ENCODE data around the gene RAB21. TPM values are rescaled to one million over a fixed set of nuclear protein-coding genes. Genes with fewer than 3 reads are reported as not detected.
"Not testable (repeated sequence)": the region's sequence is repeated elsewhere in the genome, so short reads cannot be mapped to it uniquely, and the experiment has no call there.

RAB21 gene
- total RNA-seq, 2 donors from 2014 or later = 60.1 to 104 TPM

GRCh38 chr12:71737197-71737596, 17.5 kb upstream of the RAB21 start:
- no peak overlapping the region for H3K4me3 Mint-ChIP-seq
- no peak overlapping the region for H3K27ac Mint-ChIP-seq
- no peaks in the 10 kb centered on the region for H3K27me3 Mint-ChIP-seq
- no peaks in the 10 kb centered on the region for H3K4me1 Mint-ChIP-seq
- no peaks in the 10 kb centered on the region for H3K9me3 Mint-ChIP-seq
- no peaks in the 10 kb centered on the region for H3K36me3 Mint-ChIP-seq (ENCODE audit: low read depth)
- ATAC-seq (replicated peaks) = no peak

GRCh38 chr12:71742998-71743397, 11.7 kb upstream of the RAB21 start:
- no peak for ATAC-seq (replicated peaks)
- Mint-ChIP-seq H3K4me1 (no peaks in the 10 kb centered on the region), H3K4me3 (no peak overlapping the region), H3K27me3 (no peaks in the 10 kb centered on the region), H3K36me3 (ENCODE audit: low read depth) (no peaks in the 10 kb centered on the region), H3K9me3 (no peaks in the 10 kb centered on the region), H3K27ac (no peak overlapping the region)

- no peak overlapping the region for H3K27ac Mint-ChIP-seq
- no peaks in the 10 kb centered on the region for H3K36me3 Mint-ChIP-seq (ENCODE audit: low read depth)
- no peaks in the 10 kb centered on the region for H3K4me1 Mint-ChIP-seq
- no peak for ATAC-seq (replicated peaks)
- H3K4me3 Mint-ChIP-seq = no peak overlapping the region
- H3K9me3 Mint-ChIP-seq = no peaks in the 10 kb centered on the region
- H3K27me3 Mint-ChIP-seq = peaks cover 4% of the 10 kb centered on the region
Observed at GRCh38 chr12:71744522-71745300, 10.0 kb upstream of the RAB21 start.

- H3K4me3 Mint-ChIP-seq = no peak overlapping the region
- H3K9me3 Mint-ChIP-seq = no peaks in the 10 kb centered on the region
- H3K27ac Mint-ChIP-seq = no peak overlapping the region
- H3K36me3 Mint-ChIP-seq (ENCODE audit: low read depth) = no peaks in the 10 kb centered on the region
- no peaks in the 10 kb centered on the region for H3K4me1 Mint-ChIP-seq
- peak; percentile 74 for ATAC-seq (replicated peaks)
- H3K27me3 Mint-ChIP-seq = peaks cover 8% of the 10 kb centered on the region
Observed at GRCh38 chr12:71746974-71747611, 7.6 kb upstream of the RAB21 start.

GRCh38 chr12:71748081-71748850, 6.4 kb upstream of the RAB21 start:
- no peaks in the 10 kb centered on the region for H3K9me3 Mint-ChIP-seq

GRCh38 chr12:71749666-71750065, 5.0 kb upstream of the RAB21 start:
- Mint-ChIP-seq H3K27me3 (peaks cover 8% of the 10 kb centered on the region), H3K27ac (no peak overlapping the region), H3K36me3 (ENCODE audit: low read depth) (peaks cover 4% of the 10 kb centered on the region), H3K4me3 (no peak overlapping the region), H3K4me1 (no peaks in the 10 kb centered on the region), H3K9me3 (no peaks in the 10 kb centered on the region)
- ATAC-seq (replicated peaks) = no peak

More at GRCh38 chr12:71748081-71748850, 6.4 kb upstream of the RAB21 start:
- no peak overlapping the region for H3K4me3 Mint-ChIP-seq
- H3K27ac Mint-ChIP-seq = no peak overlapping the region
- peaks cover 8% of the 10 kb centered on the region for H3K27me3 Mint-ChIP-seq
- no peaks in the 10 kb centered on the region for H3K36me3 Mint-ChIP-seq (ENCODE audit: low read depth)
- H3K4me1 Mint-ChIP-seq = no peaks in the 10 kb centered on the region
- no peak for ATAC-seq (replicated peaks)

- Mint-ChIP-seq H3K36me3 (ENCODE audit: low read depth) (peaks cover 33% of the 10 kb centered on the region), H3K4me1 (peaks cover 10% of the 10 kb centered on the region), H3K4me3 (no peak overlapping the region), H3K27me3 (peaks cover 8% of the 10 kb centered on the region), H3K27ac (no peak overlapping the region), H3K9me3 (no peaks in the 10 kb centered on the region)
- no peak for ATAC-seq (replicated peaks)
Observed at GRCh38 chr12:71752891-71753290, 1.8 kb upstream of the RAB21 start.

GRCh38 chr12:71755146-71755892, 656 bp downstream of the RAB21 start:
- H3K27ac Mint-ChIP-seq = peak overlapping the region; percentile 96
- H3K4me1 Mint-ChIP-seq = peaks cover 15% of the 10 kb centered on the region
- peak overlapping the region; percentile 95 for H3K4me3 Mint-ChIP-seq
- peaks cover 58% of the 10 kb centered on the region for H3K36me3 Mint-ChIP-seq (ENCODE audit: low read depth)
- H3K9me3 Mint-ChIP-seq = peaks cover 4% of the 10 kb centered on the region
- H3K27me3 Mint-ChIP-seq = peaks cover 3% of the 10 kb centered on the region
- ATAC-seq (replicated peaks) = peak; percentile 80

- Mint-ChIP-seq H3K27ac (peak overlapping the region; percentile 96), H3K27me3 (no peaks in the 10 kb centered on the region), H3K4me1 (peaks cover 15% of the 10 kb centered on the region), H3K36me3 (ENCODE audit: low read depth) (peaks cover 66% of the 10 kb centered on the region), H3K9me3 (peaks cover 4% of the 10 kb centered on the region), H3K4me3 (peak overlapping the region; percentile 95)
- ATAC-seq (replicated peaks) = no peak
Observed at GRCh38 chr12:71756054-71756690, 1.5 kb downstream of the RAB21 start.

GRCh38 chr12:71759941-71760340, 5.3 kb downstream of the RAB21 start:
- no peak overlapping the region for H3K27ac Mint-ChIP-seq

GRCh38 chr12:71760471-71760870, 5.8 kb downstream of the RAB21 start:
- ATAC-seq (replicated peaks) = no peak
- H3K27ac Mint-ChIP-seq = no peak overlapping the region
- peaks cover 93% of the 10 kb centered on the region for H3K36me3 Mint-ChIP-seq (ENCODE audit: low read depth)
- H3K4me3 Mint-ChIP-seq = no peak overlapping the region
- H3K4me1 Mint-ChIP-seq = peaks cover 32% of the 10 kb centered on the region
- peaks cover 4% of the 10 kb centered on the region for H3K9me3 Mint-ChIP-seq
- no peaks in the 10 kb centered on the region for H3K27me3 Mint-ChIP-seq

More at GRCh38 chr12:71759941-71760340, 5.3 kb downstream of the RAB21 start:
- no peaks in the 10 kb centered on the region for H3K27me3 Mint-ChIP-seq
- ATAC-seq (replicated peaks) = no peak
- peaks cover 27% of the 10 kb centered on the region for H3K4me1 Mint-ChIP-seq
- peak overlapping the region; percentile 95 for H3K4me3 Mint-ChIP-seq
- peaks cover 91% of the 10 kb centered on the region for H3K36me3 Mint-ChIP-seq (ENCODE audit: low read depth)
- peaks cover 4% of the 10 kb centered on the region for H3K9me3 Mint-ChIP-seq

GRCh38 chr12:71761354-71761753, 6.7 kb downstream of the RAB21 start:
- H3K9me3 Mint-ChIP-seq; H3K27ac Mint-ChIP-seq; ATAC-seq (replicated peaks); H3K27me3 Mint-ChIP-seq; H3K4me3 Mint-ChIP-seq: not testable (repeated sequence)
- H3K36me3 Mint-ChIP-seq (ENCODE audit: low read depth) = peaks cover 85% of the 10 kb centered on the region
- peaks cover 31% of the 10 kb centered on the region for H3K4me1 Mint-ChIP-seq

GRCh38 chr12:71763677-71764379, 9.2 kb downstream of the RAB21 start:
- peak; percentile 43 for ATAC-seq (replicated peaks)
- H3K36me3 Mint-ChIP-seq (ENCODE audit: low read depth) = peaks cover 75% of the 10 kb centered on the region
- peaks cover 43% of the 10 kb centered on the region for H3K4me1 Mint-ChIP-seq
- H3K9me3 Mint-ChIP-seq = peaks cover 4% of the 10 kb centered on the region
- H3K27ac Mint-ChIP-seq = no peak overlapping the region
- peak overlapping the region; percentile 64 for H3K4me3 Mint-ChIP-seq
- H3K27me3 Mint-ChIP-seq = no peaks in the 10 kb centered on the region
